ENCODE measurements around the gene PCCA. TPM values are rescaled to one million over a fixed set of nuclear protein-coding genes. Genes with fewer than 3 reads are reported as not detected.

Gene PCCA
- polyA plus RNA-seq, 1 of the 3 experiments (the other 2 are of a cell fraction): 7.3 TPM

- Histone ChIP-seq H2AFZ (ENCODE audit: low read depth) (no peak overlapping the region), H3K9me3 (no peaks in the 10 kb centered on the region), H3K4me2 (no peak overlapping the region), H3F3A (replicated peaks; ENCODE audit: insufficient read depth) (peaks cover 9% of the 10 kb centered on the region), H3K27ac (ENCODE audit: low read depth in 2 of 2, low read length in 1 of 2) (peak overlapping the region in 1 of 2 experiments; percentile 70; a peak in 1 of 4 replicates), H3K9ac (no peak overlapping the region), H3K4me3 (ENCODE audit: low read depth in 2 of 2, low read length in 1 of 2) (no peak overlapping the region), H3K79me2 (ENCODE audit: insufficient read depth) (no peaks in the 10 kb centered on the region), H3K36me3 (replicated peaks in 1 of 2; ENCODE audit: control insufficient read depth in 1 of 2, insufficient read depth in 2 of 2, low read length in 1 of 2) (peaks cover 2 to 3% of the 10 kb centered on the region in 2 experiments), H3K9me2 (no peaks in the 10 kb centered on the region), H4K20me1 (ENCODE audit: insufficient read depth) (no peaks in the 10 kb centered on the region), H3K27me3 (ENCODE audit: insufficient read depth) (no peaks in the 10 kb centered on the region), H3K4me1 (ENCODE audit: control insufficient read depth in 1 of 2, insufficient read depth in 2 of 2, low read depth in 1 of 2, low read length in 1 of 2) (peaks cover 0 to 16% of the 10 kb centered on the region in 2 experiments; a peak in 3 of 4 replicates)
- WGBS (ENCODE audit: low lambda C conversion rate): 93% methylated on average over 1 of the region's 1 CpG
- ChIA-PET CTCF (no interaction called here), POLR2A (no interaction called here)
- TF ChIP-seq USF2 (IDR thresholded peaks at IDR 0.05; ENCODE audit: borderline replicate concordance, low read depth, low read length): no peak
- no peak for TF ChIP-seq FOXJ3 (CRISPR knock-in tag; IDR thresholded peaks at IDR 0.05)
- no peak for TF ChIP-seq FOXM1 (IDR thresholded peaks at IDR 0.05; ENCODE audit: low read depth)
- no peak for TF ChIP-seq TCF12 (IDR thresholded peaks at IDR 0.05)
- TF ChIP-seq GABPA (IDR thresholded peaks at IDR 0.05; ENCODE audit: low read depth): no peak
- TF ChIP-seq JUND (IDR thresholded peaks at IDR 0.05): no peak
- no peak for TF ChIP-seq CHD2 (IDR thresholded peaks at IDR 0.05; ENCODE audit: low read length, partially characterized antibody)
- no peak for TF ChIP-seq ELF1 (IDR thresholded peaks at IDR 0.05)
- TF ChIP-seq YY1 (IDR thresholded peaks at IDR 0.05; ENCODE audit: low read depth): no peak
- no peak for TF ChIP-seq USF1 (IDR thresholded peaks at IDR 0.05; ENCODE audit: borderline replicate concordance, low read depth)
- no peak for TF ChIP-seq TAF1 (IDR thresholded peaks at IDR 0.05; ENCODE audit: borderline replicate concordance, low read depth, low read length)
- no peak for TF ChIP-seq MXI1 (IDR thresholded peaks at IDR 0.05; ENCODE audit: low read depth, low read length)
- no peak for TF ChIP-seq NFIC (IDR thresholded peaks at IDR 0.05; ENCODE audit: borderline replicate concordance)
- TF ChIP-seq NRF1 (IDR thresholded peaks at IDR 0.05; ENCODE audit: low read depth, low read length): no peak
- TF ChIP-seq MAX (IDR thresholded peaks at IDR 0.05; ENCODE audit: low read depth): no peak
- no peak for TF ChIP-seq RAD21 (IDR thresholded peaks at IDR 0.05; ENCODE audit: low read length)
- TF ChIP-seq EP300 (IDR thresholded peaks at IDR 0.05; ENCODE audit: borderline replicate concordance in 1 of 2, low read depth in 1 of 2, low read length in 1 of 2): no peak
- no peak for TF ChIP-seq REST (IDR thresholded peaks at IDR 0.05; ENCODE audit: low read depth, low read length)
- TF ChIP-seq RFX5 (IDR thresholded peaks at IDR 0.05; ENCODE audit: low read length): no peak
- no peak for TF ChIP-seq IRF3 (IDR thresholded peaks at IDR 0.05; ENCODE audit: low read depth, low read length)
- no peak for DNase-seq
Observed at GRCh38 chr13:100362781-100363180, 273.9 kb downstream of the PCCA start.
